Dedifferentiated amniotic fluid mesenchymal stem cell (primary cell): ENCODE results near the gene DACT3.

Source experiments
- DNase-seq: peaks from one replicate; pipeline ENCODE4 v3.0.0-alpha.2; 2016; ENCODE audit errors: extremely low spot score

DACT3 gene, protein sequence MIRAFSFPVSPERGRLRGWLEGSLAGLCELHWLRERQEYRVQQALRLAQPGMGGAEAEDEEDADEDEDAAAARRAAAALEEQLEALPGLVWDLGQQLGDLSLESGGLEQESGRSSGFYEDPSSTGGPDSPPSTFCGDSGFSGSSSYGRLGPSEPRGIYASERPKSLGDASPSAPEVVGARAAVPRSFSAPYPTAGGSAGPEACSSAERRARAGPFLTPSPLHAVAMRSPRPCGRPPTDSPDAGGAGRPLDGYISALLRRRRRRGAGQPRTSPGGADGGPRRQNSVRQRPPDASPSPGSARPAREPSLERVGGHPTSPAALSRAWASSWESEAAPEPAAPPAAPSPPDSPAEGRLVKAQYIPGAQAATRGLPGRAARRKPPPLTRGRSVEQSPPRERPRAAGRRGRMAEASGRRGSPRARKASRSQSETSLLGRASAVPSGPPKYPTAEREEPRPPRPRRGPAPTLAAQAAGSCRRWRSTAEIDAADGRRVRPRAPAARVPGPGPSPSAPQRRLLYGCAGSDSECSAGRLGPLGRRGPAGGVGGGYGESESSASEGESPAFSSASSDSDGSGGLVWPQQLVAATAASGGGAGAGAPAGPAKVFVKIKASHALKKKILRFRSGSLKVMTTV

DNA sequence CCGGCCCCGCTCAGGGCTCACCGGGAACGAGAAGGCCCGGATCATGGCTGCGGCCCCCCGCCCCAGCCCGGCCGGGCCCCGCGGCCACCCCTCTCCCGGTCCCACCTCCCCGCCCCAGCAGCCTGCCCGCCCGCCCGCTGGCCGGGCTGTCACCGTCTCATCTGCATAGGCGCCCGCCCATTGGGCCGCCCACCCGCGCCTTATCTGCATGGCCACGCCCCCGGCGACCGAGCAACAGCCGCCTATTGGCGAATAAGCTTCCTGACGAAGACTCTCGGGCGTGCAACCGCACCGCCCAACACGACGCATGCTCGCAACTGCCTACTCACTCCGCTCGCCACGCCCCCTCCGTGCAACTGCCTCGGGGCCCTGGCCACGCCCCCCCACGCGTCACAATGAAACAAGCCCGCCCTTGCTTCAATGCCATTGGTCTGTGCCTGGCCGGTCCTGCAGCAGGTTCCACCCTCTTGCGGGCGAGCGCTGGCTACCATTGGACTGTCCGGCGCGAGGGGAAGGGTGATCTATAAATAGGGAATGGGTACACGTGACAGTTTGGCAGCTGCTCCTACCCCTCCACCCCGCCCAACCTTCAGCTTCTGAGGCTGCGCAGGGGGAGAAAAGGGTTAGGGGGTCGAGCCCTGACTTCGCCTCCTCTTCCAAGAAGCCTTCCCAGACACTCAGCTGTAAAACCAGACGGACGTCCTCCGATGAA lies at the start of gene DACT3:
Gene DACT3 (minus strand): TSS at position 163 of the 712 bp plus-strand sequence. CDS start 118 bp downstream, at position 45.
- DNase-seq = peak; percentile 100

DNA sequence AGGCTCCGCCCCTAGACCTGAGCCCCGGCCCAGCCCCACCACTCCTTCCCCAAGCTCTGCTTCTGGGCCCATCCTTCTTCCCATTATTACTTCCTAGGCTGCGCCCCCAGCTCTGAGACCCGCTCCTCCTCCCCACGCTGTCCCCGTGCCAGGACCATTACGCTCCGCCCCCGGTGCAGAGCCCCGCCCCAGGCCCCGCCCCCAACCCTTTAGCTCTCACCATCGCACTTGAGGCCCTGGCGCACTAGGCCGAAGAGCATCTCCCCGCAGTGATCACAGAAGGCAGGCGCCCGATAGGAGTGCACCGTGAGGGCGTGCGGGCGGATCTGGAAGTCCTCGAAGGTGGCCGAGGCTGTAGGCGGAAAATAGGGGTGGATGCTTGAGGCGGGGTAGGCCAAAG lies 49.7 kb upstream of the DACT3 start:
- DNase-seq = no peak

DNA sequence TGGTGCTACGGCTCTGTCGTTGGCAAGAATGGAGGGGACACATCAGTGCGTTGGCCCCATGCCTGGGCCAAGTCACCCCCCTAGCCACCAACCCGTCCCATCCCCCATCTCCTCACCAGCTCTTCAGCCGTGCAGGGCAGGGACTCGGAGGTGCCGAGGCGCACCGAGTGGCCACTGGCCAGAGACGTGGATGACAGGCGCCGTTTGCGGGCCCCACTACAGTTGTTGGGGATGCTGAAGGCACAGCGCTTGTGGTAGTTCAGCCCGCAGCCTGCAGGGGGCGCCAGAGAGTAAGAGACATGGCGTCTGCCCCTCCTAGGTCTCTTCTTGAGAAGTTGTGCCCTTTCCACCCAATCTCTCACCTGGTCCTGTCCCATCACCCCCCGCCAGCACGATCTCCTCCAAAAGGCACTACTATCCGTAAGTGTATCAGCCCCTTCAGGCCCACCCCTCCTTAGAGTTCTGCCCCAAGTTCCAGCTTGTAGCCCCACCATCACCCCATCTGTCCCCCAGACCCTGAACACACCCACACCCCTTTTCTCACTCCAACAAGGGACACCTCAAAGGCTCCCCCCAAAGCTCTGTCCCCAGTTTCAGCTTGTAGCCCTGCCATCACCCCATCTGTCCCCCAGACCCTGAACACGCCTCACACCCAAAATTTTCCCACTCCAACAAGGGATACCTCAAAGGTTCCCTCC lies 43.5 kb upstream of the DACT3 start:
- no peak for DNase-seq

DNA sequence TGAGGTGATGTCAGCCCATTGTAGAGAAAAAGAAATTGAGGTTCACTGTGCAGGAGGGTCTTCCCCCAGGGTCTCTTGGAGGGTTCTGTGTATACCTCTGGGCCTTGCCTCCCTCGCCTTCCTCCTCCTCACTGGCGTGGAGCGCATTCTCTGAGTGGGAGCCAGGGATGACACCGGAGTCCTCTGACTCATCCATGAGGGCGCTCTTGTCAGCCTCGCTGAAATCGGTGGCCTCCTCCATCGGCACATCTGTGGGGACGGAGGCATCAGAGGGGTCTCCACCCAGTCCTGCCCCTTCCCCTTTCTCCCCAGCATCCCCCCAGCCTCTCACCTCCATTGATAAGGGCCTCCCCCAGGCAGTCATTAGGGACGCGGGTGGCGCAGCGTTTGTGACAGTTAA lies 39.7 kb upstream of the DACT3 start:
- no peak for DNase-seq

DNA sequence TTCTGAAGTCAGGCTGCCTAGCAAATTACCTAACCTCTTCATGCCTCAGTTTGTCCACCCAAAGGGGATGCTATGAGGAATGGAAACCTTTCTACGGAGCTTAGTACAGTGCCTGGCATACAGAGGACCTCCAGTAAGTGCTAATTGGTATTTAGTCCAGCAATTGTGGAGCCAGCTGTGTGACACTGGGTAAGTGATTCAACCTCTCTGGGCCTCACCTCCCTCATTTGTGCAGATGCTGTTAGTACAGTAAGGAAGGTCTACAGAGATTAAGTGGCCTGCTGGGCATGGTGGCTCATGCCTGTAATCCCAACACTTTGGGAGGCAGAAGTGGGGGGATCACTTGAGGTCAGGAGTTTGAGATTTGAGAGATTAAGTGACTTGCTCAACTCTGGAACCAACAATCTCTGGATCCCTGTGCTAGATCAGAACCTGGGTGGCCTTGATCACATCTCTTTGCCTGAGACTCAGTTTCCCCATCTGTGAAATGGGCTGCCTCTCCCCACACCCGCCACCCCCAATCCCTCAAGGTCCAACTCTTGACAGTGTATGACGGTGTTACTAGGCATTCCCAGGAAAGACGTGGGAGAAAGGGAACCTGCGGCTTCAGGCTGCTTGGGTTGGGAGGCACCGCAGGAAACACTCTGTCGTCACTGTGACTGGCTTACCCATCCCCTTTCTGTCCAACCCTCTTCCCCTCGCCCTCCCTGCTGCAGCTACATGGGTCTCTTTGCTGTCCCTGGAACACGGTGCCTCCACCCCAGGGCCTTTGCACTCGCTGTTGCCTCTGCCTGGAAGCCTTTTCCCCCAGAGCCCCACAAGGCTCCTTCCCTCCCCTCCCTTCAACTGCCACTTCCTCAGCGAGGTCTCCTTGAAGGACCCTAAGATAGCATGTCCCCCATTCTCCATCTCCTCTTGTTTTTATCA lies 37.7 kb upstream of the DACT3 start:
- DNase-seq = no peak

DNA sequence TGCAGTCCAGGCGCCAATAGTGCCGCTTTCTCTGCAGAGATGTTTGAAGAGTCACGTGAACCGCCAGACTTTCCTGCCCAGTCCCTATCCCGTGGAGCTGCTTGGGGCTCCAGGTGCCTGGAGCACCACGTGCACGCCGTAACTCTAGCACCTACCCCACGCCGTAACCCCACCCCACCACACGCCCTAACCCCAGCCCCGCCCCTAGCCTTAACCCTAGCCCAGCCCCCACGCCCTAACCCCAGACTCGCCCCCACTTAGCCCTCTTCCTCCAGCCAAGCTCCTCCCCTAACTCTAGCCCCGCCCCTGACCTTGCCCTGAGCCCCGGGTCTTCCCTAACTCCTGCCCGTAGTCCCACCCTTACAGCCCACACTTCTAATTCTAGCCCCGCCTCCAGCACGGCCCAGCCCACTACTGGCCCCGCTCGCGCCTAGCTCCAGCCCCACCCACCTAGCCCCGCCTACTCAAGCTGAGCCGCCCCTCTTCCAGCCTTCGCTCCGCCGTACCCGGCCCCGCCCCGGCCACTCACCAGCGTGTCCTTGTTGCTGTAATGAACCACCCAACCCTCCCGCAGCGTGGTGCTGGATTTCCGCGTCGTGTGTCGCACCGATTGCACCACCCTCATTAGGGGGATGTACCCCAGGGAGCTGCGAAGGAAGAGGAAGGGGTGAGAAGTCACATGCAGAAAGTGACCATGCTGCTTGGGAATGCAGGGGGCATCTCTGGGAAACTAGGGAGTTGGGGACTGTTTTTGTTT lies 36.4 kb upstream of the DACT3 start:
- DNase-seq = no peak

DNA sequence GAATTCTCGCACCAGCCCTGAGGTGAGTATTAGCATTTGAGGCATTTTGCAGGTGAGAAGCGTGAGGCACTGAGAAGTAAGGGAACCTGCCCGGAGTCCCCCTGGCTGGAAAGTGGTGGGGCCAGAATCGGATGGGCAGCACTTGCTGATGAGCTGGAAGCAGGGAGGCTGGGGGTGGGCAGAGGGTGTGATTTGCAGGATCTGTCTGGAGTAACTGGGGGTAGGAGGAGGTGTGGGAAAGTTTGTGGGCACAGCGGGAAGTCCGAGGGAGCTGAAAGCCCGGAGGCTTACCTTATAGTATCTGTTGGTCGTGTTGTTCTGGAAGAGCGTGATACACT lies 35.9 kb upstream of the DACT3 start:
- DNase-seq = no peak

DNA sequence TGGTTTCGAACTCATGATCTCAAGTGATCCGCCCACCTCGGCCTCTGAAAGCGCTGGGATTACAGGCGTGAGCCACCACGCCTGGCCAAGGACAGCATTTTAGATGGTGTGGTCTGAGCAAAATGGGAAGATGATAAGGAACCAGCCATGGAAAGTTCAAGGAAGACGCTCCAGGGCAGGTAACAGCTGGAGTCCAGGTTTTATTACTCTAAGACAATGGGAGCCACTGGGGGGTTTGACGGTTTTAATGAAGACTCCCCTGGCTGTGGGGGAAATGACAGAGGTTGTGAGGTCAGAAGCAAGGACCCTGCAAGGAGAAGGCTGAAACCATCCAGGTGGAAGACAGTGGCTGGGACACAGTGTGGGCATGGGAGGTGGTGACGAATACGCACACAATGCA lies 35.1 kb upstream of the DACT3 start:
- DNase-seq = no peak

DNA sequence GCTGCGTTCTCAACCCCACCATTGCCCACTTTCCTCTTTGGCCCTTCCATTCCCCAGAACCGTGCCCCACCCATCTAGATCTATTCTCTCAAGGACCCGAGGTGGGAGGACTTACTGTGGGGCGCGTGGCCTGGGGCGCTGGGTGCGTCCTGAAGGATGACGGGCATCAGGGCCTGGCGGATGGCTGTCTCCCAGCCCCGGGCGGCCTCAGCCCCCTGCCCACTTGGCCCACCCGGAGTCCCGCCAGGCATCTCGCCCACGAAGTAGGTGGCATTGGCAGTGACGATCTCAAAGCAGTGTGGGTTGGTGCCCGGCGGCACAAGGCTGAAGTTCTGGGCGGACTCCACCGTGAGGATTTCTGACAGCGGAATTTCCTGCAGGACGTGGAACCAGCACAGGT lies 32.8 kb upstream of the DACT3 start:
- no peak for DNase-seq

DNA sequence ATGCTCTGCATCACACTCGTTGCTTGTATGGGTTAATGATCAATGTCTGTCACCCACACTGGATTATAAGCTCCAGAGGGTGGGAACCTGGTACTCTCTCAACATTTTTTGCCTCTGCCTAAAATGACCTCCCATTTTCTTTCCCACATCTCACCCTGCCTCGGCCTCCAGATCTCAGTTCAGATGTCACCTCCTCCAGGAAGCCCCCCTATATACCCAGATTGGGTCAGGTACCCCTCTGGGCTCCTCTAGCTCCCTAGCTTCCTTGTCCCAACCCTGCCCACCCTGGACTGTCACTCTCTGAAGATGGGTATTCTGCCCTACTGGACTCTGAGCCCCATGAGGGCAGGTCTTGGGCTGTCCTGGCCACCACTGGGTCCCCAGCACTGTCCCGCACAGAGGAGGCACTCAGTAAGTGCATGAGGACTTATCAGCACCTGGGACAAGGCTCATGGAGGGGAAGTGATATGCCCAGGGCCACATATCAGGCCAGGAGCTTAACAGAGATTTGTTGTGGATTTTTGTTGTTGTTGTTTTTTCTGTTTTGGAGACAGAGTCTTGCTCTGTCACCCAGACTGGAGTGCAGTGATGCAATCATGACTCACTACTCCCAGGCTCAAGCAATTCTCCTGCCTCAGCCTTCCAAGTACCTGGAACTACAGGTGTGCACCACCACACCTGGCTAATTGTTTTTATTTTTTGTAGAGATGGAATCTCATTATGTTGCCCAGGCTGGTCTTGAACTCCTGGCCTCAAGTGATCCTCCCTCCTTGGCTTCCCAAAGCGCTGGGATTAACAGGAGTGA lies 32.1 kb upstream of the DACT3 start:
- DNase-seq = no peak

DNA sequence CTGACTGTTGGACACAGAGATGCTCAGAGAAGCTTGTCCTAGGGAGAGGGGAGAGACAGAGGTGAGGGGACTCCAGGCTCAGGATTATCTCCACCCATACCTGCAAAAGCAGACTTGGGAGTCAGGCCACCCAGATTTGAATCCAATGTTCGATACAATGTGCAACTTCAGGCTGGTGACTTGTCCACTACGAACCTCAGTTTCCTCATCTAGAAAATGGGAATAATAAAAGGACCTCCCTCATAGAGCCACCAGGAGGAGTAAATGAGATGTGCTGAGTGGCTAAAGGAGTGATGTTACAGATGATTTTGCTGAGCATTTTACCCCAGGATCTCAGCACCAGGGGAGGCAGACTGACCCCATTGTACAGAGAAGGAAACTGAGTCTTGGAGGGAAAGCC lies 31.0 kb upstream of the DACT3 start:
- DNase-seq = no peak

DNA sequence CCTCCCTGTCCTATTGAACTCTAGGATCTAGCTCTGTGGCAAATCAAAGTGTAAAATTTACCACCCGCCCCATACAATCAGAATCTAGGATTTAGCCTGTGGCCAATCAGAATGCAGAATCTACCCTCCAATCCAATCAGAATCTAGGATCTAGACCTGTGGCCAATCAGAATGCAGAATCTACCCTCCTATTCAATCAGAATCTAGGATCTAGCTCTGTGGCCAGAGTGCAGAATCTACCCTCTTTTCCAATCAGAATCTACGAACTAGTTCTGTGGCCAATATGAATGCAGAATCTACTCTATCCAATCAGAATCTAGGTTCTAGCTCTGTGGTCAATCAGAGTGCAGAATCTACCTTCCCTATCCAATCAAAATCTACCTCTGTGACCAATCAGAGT lies 30.1 kb upstream of the DACT3 start:
- no peak for DNase-seq

DNA sequence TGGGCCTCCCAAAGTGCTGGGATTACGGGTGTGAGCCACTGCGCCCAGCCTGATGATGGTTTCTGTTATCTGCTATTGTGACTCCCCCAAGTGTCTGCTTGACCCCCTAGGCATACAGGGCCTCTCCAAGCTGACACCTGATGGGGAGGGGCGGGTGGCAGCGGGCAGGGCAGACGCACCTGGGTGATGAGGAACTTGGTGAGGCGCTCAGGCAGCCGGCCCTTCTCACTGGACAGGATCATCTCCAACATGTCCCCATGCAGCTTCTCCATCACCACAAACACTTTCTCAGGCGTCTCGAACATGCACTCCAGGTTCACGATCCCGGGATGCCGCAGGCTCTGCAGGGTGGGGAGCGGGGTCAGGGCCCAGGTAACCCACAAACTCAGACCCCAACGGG lies 28.4 kb upstream of the DACT3 start:
- no peak for DNase-seq

DNA sequence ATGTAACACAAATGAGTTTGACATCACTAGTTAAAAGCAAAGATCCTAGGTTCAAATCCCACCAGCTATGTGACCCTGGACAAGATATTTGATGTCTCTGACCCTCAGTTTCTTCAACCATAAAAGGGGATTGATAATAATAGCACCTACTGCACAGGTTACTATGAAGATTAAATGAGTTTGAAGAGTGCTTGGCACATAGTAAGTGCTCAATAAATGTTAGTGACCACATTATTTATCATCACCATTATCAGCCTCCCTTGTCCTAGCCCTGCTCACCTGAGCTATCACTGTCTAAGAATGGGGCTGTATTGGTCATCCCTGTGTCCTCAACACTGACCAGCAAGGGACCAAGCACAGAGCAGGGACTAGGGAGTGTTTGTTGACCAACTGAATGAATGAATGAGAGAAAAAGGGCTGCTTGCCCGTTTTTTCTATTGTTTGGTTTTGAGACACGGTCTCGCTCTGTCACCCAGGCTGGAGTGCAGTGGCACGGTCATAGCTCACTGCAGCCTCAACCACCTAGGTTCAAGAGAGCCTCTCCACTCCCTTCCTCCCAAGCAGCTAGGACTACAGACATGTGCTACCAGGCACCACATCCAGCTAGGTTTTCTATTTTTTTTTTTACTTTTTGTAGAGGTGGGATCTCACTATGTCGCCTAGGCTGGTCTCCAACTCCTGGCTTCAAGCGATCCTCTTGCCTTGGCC lies 26.6 kb upstream of the DACT3 start:
- DNase-seq = no peak

DNA sequence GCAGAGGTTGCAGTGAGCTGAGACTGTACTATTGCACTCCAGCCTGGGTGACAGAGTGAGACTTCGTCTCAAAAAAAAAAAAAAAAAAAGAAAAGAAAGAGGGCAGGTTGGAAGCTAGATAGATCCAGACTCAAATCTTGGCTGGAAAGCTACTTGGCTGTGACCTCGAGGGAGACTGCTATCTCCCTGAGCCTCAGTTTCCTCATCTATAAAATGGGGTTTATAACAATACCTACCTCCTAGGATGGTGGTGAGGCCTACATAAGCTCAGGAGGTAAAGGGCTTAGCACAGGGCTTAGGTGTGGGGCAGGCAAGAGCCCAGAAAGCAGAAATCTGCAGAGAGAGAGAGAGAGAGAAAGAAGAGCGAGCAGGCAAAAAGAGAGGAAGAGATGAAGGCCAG lies 24.2 kb upstream of the DACT3 start:
- no peak for DNase-seq

DNA sequence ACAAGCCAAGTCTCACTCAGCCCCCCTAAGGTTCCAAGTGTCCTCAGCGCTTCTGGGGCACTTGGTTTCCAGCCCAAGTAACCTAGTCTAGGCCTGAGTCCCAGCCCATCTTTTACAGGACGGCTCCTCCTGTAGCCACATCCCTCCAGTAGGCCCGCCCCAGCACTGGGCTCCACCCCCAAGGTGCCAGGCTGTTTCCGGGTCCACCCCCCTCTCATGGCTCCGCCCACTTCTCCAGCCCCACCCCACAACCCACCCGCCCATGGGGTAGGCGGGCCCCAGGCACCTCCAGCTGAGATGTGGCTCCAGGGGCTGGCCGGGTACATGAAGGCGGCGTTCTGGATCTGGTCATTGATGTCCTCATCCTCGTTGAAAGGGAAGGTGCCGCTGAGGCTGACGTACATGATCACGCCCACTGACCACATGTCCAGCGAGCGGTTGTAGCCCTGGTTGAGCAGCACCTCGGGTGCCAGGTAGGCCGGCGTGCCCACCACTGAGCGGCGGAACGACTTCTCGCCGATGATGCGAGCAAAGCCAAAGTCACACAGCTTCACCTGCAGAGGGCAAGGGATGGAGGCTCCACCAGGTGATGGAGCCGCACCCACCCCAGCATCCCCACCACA lies 17.2 kb upstream of the DACT3 start:
- no peak for DNase-seq

DNA sequence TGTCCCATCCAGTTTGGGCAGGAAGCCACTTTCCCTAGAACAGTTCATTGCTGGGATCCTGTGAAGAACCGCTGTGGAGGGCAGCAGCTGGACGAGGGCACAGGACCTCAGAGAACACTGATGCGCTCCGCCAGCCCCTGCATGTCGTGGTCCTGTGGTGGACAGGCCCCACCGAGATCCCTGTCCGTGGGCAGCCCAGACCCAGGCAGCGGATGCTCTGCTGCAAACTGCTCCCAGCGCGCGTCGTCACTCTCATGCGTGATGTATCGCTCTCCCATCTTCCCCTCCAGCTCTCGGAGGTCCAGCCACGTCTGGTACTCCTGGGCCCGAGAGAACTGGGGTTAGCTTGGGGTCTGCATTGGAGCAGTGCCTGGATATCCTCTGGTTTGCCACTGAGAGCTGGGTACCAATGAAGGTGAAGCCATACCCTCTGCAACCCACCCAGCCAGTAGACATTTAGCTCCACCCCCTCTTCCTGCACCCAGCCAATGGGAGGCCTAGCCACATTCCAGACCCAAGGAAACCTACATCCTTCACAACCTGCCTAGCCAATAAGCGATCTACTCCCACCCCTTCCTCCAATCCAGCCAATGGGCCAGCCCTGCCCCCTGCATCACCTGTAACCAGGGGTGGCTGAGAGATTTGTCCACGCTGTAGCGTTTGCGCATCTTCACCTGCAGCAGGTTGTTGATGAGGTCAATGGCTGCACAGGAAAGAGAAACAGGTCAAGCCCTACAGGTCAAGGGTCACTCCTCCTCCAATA lies 13.6 kb upstream of the DACT3 start:
- DNase-seq = no peak

DNA sequence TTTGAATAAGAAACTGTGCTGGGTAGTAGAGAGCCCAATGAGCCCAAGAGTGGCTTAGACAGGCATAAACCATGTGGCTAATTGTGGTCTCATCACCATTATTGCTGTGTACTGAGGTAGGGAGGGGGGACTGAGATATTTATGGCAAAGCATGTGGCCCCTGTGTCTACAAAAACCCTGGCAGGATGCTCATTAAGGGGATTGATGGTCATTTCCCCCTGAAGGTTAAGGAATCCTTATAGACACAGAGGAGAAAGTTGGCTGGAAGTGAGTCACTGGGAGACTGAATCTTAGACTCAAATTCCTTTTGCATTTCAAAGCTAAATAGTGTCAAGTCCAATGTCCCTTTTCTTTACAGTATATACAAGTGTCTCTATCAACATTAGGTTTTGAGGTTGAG lies 9.8 kb upstream of the DACT3 start:
- DNase-seq = no peak
